Heart left ventricle (tissue), 16 donors: ENCODE measurements around the gene PEA15. TPM values are rescaled to one million over a fixed set of nuclear protein-coding genes. Genes with fewer than 3 reads are reported as not detected.

Experiments
- ATAC-seq, 4 donors: fragments of 200-7000 bp; cut with Tn5 transposase; one replicate each; pipeline ENCODE4 v1.9.1; 2020 to 2022; ENCODE audit warnings: moderate library complexity in 4 of 4, mild to moderate bottlenecking in 3 of 4, moderate number of reproducible peaks in 1 of 4
- DNase-seq, 5 donors: peaks; one replicate each; pipeline ENCODE4 v3.0.0-alpha.2; 2020
- H3K27ac ChIP-seq, 12 donors: fragments of 200-600 bp; sonication (generic) in 4 of 12; one replicate each; pipeline versions ENCODE4 v1.5.0 to v1.8.0; 2016 to 2022; ENCODE audit warnings: mild to moderate bottlenecking in 2 of 12
- H3K27me3 ChIP-seq, 9 donors: fragments of 200-600 bp; sonication (generic) in 2 of 9; one replicate each; pipeline versions ENCODE4 v1.5.1 to v1.8.0; 2016 to 2022; ENCODE audit warnings: mild to moderate bottlenecking in 3 of 9
- H3K36me3 ChIP-seq, 9 donors: fragments of 200-600 bp; sonication (generic) in 2 of 9; one replicate each; pipeline versions ENCODE4 v1.5.0 to v1.8.0; 2018 to 2022; ENCODE audit warnings: mild to moderate bottlenecking in 2 of 9
- H3K4me1 ChIP-seq, 12 donors: fragments of 200-600 bp; sonication (generic) in 4 of 12; one replicate each; pipeline versions ENCODE4 v1.5.0 to v1.8.0; 2016 to 2022; ENCODE audit warnings: mild to moderate bottlenecking in 3 of 12
- H3K4me3 ChIP-seq, 12 donors: fragments of 200-600 bp; sonication (generic) in 4 of 12; one replicate each; pipeline versions ENCODE4 v1.5.0 to v1.8.0; 2017 to 2022; ENCODE audit warnings: mild to moderate bottlenecking in 9 of 12, moderate library complexity in 4 of 12
- H3K9me3 ChIP-seq, 12 donors: fragments of 200-600 bp; sonication (generic) in 4 of 12; one replicate each; pipeline versions ENCODE4 v1.5.0 to v1.8.0; 2016 to 2022; ENCODE audit warnings: mild to moderate bottlenecking in 1 of 12
- POLR2A ChIP-seq, 2 donors: fragments of 450-650 bp; IDR thresholded peaks; one replicate each; pipeline ENCODE4 v1.6.1; 2017; ENCODE audit warnings: antibody characterized with exemption in 2 of 2, mild to moderate bottlenecking in 2 of 2, moderate library complexity in 2 of 2
- WGBS, 4 donors: extraction: QIAGEN DNeasy Blood & Tissue Kit in 2 of 4; methylation state at CpG; one replicate each; pipeline versions ENCODE4 v1.1.5 to v1.1.7; 2013 to 2018; 5-methylcytosine and 5-hydroxymethylcytosine counted together
- intact Hi-C, 10 donors: fragments of 100-400 bp; cut with DNase I; formaldehyde crosslinking; loops; one replicate each; pipeline versions ENCODE4 v1.11.1 to v1.14.2; 2022
- polyA plus RNA-seq, 2 donors: library from polyadenylated mRNA; stranded (reverse); fragments of 200-250 nt; gene quantifications; one replicate each; pipeline ENCODE4 v1.2.3, GENCODE V29; 2013
- total RNA-seq, 9 donors: library from RNA; depleted of rRNA in 2 of 9; stranded (reverse); fragments of >200 nt in 2 of 9; fragmentation: NEBNext Ultra II Directional in 3 of 9; extraction: Animal tissue kit (Norgen Biotek cat#: 25700) in 3 of 9; gene quantifications; one replicate each; pipeline versions ENCODE4 v1.1.0 to v1.2.4, GENCODE V29; 2016 to 2023
- TF ChIP-seq, protein P1 (sequence below), 12 donors: fragments of 200-600 bp; sonication (generic) in 4 of 12; IDR thresholded peaks; one replicate each; pipeline versions ENCODE4 v1.5.0 to v1.8.0; 2018 to 2022; ENCODE audit warnings: antibody characterized with exemption in 12 of 12, mild to moderate bottlenecking in 5 of 12
- donor health status: ischemic (EF 13 %, LVEDD 7.1; RV severe dilation, severe dysfunction).
- donor health status: healthy with polysubstance abuse.
- donor health status: DM: no; HTN: yes; CAD: no.
- donor health status: DM: no; HTN: no; CAD: no.
- donor health status: ischemic (EF 25% LVEDD 6.9; RV normal size, moderate dysfunction).
- donor health status: ischemic (EF 25% LVEDD 5.7; RV mildly dilated, moderate dysfunction).
- donor health status: healthy.
- donor health status: DM: yes; HTN: yes; CAD: no.
- donor health status: ischemic (EF 35%, LVEDD 5.7; RV mildly dilated, moderate dysfunction).
- donor health status: nonischemic (EF 11% LVEDD 7.7; RV severe dilation, severe dysfunction).
- donor health status: DM: yes; HTN: yes; CAD: no.
- donor health status: PGD.
- donor health status: ischemic (EF 29% LVEDD 5.4; RV normal size, mild dysfunction).
- donor health status: nonischemic (EF 23%, LVEDD 6.1; RV moderate dilation, normal function).

The PEA15 gene
- total and polyA plus RNA-seq, 11 donors: 134 to 1,078 (median 290) TPM

DNA sequence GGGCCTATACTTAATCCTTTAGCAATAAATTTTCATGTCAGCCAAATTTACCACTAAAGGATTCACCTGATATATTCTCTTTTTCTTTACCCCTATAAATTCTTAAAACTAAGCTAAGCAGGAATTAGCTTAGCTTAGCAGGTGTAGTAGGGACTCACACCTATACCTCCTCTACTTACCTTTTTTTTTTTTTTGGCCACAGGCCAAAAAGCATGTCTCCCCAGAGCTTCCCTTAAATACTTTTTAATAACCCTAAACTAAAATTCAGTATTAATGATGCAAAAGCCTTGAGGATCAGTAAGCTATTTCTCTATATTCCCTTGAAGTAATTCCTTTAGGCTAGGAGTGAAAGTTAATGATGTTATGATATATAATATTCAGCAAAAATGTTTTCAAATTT is 23.2 kb downstream of the PEA15 start:
- no peak for DNase-seq
- Histone ChIP-seq H3K36me3 (peaks cover 0 to 100% (median 99%) of the 10 kb centered on the region in 9 donors), H3K4me1 (peaks cover 0 to 11% (median 1%) of the 10 kb centered on the region in 12 donors), H3K9me3 (no peaks in the 10 kb centered on the region), H3K4me3 (no peak overlapping the region), H3K27ac (no peak overlapping the region), H3K27me3 (no peaks in the 10 kb centered on the region)
- intact Hi-C loops: loop anchor here in 1 of 10 donors (10.0 kb wide), 1 partner anchor 124 kb away; no protein-coding TSS in a partner anchor
- TF ChIP-seq POLR2A (IDR thresholded peaks at IDR 0.05): no peak
- TF ChIP-seq, protein P1, sequence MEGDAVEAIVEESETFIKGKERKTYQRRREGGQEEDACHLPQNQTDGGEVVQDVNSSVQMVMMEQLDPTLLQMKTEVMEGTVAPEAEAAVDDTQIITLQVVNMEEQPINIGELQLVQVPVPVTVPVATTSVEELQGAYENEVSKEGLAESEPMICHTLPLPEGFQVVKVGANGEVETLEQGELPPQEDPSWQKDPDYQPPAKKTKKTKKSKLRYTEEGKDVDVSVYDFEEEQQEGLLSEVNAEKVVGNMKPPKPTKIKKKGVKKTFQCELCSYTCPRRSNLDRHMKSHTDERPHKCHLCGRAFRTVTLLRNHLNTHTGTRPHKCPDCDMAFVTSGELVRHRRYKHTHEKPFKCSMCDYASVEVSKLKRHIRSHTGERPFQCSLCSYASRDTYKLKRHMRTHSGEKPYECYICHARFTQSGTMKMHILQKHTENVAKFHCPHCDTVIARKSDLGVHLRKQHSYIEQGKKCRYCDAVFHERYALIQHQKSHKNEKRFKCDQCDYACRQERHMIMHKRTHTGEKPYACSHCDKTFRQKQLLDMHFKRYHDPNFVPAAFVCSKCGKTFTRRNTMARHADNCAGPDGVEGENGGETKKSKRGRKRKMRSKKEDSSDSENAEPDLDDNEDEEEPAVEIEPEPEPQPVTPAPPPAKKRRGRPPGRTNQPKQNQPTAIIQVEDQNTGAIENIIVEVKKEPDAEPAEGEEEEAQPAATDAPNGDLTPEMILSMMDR (IDR thresholded peaks at IDR 0.05): no peak
- no peak for ATAC-seq

DNA sequence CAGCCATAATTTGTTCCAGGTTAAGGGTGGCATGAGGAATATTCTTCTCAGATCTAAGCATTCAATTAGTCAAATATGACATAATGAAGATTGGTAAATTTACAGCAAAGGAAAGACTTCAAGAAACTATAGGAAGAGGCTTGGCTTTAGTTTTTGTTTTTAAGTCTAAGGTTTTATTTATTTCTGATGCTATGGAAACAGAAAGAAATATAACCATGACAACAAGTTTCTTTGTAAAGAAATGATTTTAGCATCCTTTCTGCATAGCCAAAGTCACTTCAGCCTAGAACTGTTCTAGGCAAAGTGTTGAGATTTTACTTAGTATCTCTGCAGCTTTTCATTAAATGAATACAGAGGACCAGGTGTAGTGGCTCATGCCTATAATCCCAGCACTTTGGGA is 27.7 kb downstream of the PEA15 start:
- peaks cover 0 to 4% (median 0%) of the 10 kb centered on the region in 12 donors for H3K4me1 ChIP-seq
- no peak for DNase-seq
- no peaks in the 10 kb centered on the region for H3K9me3 ChIP-seq
- no peak overlapping the region for H3K4me3 ChIP-seq
- H3K27ac ChIP-seq: no peak overlapping the region
- no peaks in the 10 kb centered on the region for H3K27me3 ChIP-seq
- ATAC-seq: no peak
- intact Hi-C loops: no loop called here
- TF ChIP-seq, protein P1 (IDR thresholded peaks at IDR 0.05): no peak
- no peak for TF ChIP-seq POLR2A (IDR thresholded peaks at IDR 0.05)
- peaks cover 0 to 100% (median 99%) of the 10 kb centered on the region in 9 donors for H3K36me3 ChIP-seq

DNA sequence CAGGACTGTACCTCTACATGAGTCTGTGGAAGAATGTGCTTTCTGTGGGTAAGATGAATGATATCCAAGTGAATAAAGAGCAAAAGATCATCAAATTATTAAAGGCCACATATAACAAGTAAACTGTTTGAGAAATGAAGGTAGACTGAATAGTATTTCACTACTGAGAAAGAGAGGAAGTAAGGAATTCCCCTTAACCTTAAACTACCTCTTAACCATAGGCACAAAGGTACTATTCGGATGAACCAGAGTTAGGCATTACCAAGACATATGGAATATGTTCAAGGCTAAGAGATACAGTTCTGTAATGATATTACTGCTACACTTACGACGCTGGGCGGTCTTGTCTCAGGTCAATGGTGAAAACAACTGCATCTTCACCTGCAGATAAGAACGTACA is 31.6 kb downstream of the PEA15 start:
- no peak overlapping the region for H3K4me3 ChIP-seq
- H3K36me3 ChIP-seq: peaks cover 0 to 100% (median 99%) of the 10 kb centered on the region in 9 donors
- TF ChIP-seq POLR2A (IDR thresholded peaks at IDR 0.05): no peak
- intact Hi-C loops: no loop called here
- H3K9me3 ChIP-seq: no peaks in the 10 kb centered on the region
- 80 to 90% (median 87%) methylated on average over 5 of the region's 5 CpGs for WGBS, 4 donors
- ATAC-seq (no peak), DNase-seq (no peak)
- H3K27me3 ChIP-seq: no peaks in the 10 kb centered on the region
- peaks cover 0 to 14% (median 5%) of the 10 kb centered on the region in 12 donors for H3K4me1 ChIP-seq
- H3K27ac ChIP-seq: no peak overlapping the region

DNA sequence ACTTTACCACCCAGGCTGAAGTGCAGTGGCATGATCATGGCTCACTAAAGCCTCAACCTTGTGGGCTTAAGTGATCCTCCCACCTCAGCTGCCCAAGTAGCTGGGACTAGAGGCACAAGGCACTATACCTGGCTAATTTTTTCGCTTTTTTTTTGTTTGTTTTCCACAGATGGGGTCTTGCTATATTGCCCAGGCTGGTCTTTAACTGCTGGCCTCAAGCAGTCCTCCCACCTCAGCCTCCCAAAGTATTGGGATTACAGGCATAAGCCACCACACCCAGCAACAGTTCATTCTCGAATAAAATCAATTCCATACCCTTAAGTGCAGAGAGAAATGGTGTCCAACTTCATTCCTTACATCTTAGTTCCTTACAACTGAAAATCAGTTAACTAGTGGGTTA is 32.4 kb downstream of the PEA15 start:
- no peak for ATAC-seq

More for the DNA sequence above, 32.4 kb downstream of the PEA15 start:
- TF ChIP-seq, protein P1 (IDR thresholded peaks at IDR 0.05): no peak
- TF ChIP-seq POLR2A (IDR thresholded peaks at IDR 0.05): no peak
- no peaks in the 10 kb centered on the region for H3K27me3 ChIP-seq
- intact Hi-C loops: no loop called here
- no peak overlapping the region for H3K4me3 ChIP-seq
- H3K4me1 ChIP-seq: peaks cover 0 to 17% (median 5%) of the 10 kb centered on the region in 12 donors
- 95 to 100% (median 97%) methylated on average over 2 of the region's 2 CpGs for WGBS, 4 donors
- no peaks in the 10 kb centered on the region for H3K9me3 ChIP-seq
- H3K27ac ChIP-seq: no peak overlapping the region
- peaks cover 0 to 100% (median 98%) of the 10 kb centered on the region in 9 donors for H3K36me3 ChIP-seq
- DNase-seq: no peak
